Measurements from ENCODE around the gene URB1.
"Not testable (repeated sequence)": the region's sequence is repeated elsewhere in the genome, so short reads cannot be mapped to it uniquely, and the experiment has no call there.

Gene URB1

DNA sequence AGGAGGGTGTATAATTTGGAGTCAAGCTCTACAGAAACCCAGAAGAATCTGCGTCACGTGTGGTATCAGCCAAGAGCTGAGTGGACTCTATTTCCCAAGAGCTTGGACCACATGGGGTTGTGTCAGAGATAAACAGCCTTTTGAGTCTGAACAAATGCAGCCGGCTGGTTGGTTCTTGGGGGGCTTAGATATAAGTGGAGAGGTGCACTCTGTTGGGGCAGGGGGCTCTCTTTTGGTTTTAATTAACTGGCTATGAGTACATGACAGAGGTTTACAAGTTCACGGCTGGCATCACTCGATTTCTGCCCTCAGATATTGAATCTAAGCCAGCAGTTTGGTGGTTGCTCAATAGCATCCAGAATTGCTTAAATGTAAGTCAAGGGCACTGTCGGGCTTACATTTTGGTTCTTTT lies 94.7 kb downstream of the URB1 start:
- DNase-seq (ENCODE audit: low spot score) = no peak
- FAIRE-seq = no peak

DNA sequence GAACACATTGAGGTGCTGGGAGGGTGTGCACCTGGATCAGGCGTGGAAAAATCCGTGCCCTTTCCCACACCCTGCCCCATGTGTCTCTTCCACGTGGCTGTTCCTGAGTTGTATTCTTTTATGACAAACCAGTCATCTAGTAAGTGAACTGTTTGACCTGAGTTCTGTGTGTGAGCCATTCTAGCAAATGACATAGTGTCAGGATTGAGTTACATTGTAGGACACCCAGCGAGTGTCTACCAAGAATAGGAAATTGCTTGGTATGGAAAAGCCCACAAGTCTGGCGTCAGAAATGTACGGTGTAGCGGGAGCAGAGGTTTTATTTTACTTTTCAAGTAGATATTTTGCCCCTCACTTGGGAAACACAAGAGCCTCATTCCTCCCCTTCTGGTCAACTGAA lies 95.4 kb downstream of the URB1 start:
- no peak for FAIRE-seq
- no peak for DNase-seq (ENCODE audit: low spot score)

DNA sequence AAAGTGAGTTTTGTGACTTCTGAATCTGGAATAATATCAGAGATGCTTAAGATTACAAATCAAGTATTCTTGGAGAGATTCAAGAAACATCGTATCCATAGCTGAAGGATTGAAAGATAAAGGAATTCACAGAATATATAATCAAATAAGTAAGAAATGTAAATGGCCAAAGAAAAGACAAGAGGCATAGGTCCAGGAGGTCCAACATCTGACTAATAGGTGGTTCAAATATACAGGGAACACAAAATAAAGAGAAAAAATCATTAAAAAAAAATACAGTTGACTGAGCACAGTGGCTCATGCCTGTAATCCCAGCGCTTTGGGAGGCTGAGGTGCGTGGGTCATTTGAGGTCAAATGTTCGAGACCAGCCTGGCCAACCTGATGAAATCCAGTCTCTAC lies 107.3 kb downstream of the URB1 start:
- no peak for FAIRE-seq

DNA sequence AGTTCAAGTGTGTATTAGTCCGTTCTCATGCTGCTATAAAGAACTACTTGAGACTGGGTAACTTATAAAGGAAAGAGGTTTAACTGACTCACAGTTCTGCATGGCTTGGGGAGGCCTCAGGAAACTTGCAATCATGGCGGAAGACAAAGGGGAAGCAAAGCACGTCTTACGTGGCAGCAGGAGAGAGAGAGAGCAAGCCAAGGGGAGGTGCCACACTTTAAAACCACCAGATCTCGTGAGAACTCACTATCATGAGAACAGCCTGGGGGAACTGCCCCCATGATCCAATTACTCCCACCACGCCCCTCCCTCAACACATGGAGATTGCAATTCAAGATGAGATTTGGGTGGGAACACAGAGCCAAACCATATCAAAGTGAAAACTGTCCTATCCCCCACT lies 109.8 kb downstream of the URB1 start:
- peak; percentile 37 for FAIRE-seq

More for the DNA sequence above, 107.3 kb downstream of the URB1 start:
- DNase-seq (ENCODE audit: low spot score) = no peak

DNA sequence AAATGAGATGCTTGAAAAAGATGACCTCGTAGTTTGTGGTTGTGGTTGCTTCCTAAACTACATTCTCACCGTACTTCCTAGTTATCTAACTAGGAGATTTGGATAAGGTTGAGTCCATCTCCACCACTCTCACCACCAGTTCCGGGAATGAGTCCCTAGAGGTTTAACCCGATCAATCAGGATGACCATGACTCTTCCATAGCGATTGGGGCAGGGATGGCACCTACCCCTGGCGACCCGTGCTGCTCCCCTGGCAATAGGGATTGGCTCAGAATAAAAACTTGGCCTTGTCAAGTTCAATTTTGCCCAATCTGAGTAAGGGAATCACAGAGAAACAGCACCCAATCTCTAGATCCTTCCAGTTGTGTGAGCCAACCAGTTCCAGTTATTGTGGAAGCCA lies 111.3 kb downstream of the URB1 start:
- DNase-seq (ENCODE audit: low spot score) = no peak
- no peak for FAIRE-seq

More for the DNA sequence above, 109.8 kb downstream of the URB1 start:
- DNase-seq (ENCODE audit: low spot score) = no peak

DNA sequence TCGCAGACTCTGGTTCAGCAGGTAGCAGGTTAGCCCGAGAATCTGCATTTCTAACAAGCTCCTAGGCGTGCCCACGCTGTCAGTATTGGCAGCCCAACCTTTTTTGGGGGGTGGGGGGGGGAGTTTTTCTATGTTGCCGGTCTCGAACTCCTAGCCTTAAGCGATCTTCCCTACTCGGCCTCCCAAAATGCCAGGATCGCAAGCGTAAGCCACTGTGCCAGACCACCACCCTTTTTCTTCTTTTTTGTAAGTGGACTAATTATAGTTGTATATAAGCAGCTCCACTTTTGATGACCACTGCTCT lies 113.5 kb downstream of the URB1 start:
- no peak for DNase-seq (ENCODE audit: low spot score)
- no peak for FAIRE-seq

DNA sequence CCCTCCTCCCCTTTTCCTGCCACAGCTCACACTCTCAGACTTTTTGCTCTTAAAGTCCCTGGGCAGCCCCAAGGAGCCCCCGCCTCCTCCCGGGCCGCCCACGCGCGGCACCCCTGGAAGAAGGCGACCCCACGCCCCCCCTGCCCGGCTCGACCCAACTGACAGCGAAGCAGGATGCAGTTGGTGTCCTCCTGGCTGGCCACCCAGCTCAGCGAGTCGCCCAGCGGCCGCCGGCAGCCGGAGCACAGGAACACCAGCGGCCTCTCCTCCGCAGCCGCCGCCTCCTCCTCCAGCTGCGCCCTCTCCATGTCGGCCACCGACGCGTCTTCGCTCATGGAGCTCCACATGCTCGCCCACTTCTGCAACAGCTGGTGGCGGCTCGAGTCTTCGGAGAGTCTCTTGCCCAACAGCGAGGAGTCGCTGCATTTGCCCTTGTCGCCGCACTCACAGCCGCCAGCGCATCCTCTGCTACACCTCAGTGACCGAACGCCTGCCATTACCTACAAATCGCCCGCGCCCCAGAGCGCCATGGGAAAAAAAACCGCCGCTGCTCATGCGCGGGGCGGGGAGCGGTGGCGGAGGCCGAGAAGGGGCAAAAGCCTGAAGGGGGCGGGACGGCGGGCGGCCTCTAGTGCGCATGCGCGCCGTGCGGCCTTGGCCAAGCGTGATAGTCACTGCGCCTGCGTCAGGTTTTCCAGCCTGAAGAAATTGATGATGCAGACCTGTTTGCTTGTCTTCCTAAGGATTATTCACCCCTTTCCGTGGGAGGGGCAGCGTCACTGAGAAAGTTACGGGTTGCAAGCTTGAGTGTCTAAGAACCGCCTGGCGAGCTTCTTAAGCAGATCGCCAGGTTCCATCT lies 114.1 kb downstream of the URB1 start, which contains the start of gene MIS18A:
Gene MIS18A, minus strand, starts transcription at position 532 of the 859 bp plus-strand sequence. Its CDS starts 35 bp downstream, at position 497.
- peak; percentile 100 for DNase-seq (ENCODE audit: low spot score)
- peak; percentile 96 for FAIRE-seq

DNA sequence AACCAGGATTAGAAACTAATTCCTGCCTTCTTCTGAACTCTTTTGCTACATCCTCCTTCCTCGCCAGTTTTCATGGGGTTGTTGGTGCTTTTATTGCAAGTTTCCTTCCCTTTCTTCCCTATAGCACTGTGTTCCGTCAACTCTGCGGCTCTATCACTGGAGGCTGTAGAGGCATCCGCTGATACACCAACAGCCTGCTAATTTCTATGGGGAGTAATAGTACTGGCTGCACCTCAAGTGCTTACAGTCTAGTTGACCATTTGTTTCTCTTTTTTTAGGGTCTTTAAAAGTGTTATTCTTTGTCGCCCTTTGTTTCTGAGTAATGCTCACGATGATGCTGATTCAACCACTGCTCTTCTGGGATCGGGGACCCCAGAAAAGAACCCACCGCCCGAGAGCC lies 114.7 kb downstream of the URB1 start:
- no peak for DNase-seq (ENCODE audit: low spot score)
- no peak for FAIRE-seq

DNA sequence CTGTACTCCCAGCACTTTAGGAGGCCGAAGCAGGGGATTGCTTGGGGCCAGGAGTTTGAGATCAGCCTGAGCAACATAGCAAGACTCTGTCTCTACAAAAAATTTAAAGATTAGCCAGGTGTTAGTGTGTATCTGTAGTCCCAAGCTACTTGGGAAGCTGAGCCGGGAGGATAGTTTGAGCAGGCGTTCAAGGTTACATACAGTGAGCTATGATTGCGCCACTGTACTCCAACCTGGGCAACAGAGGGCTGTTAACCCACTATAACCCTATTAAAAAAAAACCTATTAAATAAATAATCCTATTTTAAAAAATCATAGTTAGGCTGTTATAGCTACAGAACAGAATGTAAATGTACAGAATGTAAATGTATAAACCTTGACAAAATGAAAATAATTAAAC lies 116.1 kb downstream of the URB1 start:
- no peak for DNase-seq (ENCODE audit: low spot score)
- FAIRE-seq = no peak

DNA sequence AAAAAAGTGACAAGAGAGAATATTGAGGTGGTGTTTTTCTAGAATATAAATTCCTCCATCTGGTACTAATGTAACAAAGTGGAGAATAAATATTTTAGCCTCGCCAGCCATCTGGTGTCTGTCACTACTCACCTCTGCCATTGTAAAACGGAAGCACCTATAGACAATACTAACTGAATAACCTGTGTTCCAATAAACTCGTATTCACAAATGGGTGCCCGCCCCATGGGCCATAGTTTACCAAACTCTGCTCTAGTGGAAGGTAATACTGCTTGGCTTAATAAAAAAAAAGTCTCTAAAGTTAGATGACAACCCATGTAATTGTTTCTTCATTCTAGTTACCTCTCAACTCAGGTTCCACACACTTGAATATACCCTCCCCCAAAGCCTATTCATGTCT lies 122.1 kb downstream of the URB1 start:
- no peak for FAIRE-seq
- no peak for DNase-seq (ENCODE audit: low spot score)

DNA sequence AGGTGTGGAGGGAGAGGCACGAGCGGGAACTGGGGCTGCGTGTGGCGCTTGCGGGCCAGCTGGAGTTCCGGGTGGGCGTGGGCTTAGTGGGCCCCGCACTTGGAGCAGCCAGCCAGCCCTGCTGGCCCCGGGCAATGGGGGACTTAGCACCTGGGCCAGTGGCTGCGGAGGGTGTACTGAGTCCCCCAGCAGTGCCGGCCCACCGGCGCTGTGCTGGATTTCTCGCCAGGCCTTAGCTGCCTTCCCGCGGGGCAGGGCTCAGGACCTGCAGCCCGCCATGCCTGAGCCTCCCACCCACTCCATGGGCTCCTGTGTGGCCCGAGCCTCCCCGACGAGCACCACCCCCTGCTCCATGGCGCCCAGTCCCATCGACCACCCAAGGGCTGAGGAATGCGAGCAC lies 127.5 kb downstream of the URB1 start:
- not testable (repeated sequence) for FAIRE-seq; DNase-seq (ENCODE audit: low spot score)

DNA sequence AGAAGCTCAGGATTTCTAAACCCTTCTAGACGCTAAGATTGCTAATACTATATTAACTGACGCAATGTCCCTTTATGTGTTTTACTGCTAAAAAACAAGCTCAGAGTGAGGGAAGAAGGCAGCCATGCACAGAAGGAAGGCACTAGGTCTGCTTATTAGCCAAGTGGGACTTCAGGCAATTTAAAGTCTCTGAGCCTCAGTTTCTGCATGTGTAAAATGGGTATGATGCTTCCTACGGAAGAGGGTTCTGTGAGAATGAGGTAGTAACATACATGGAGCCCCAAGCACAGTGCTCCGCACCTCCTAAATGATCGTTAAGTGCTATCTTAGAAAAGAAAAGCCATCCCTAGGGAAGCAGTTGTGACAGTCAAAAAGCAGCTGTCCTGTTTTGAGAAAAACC lies 130.9 kb downstream of the URB1 start:
- no peak for DNase-seq (ENCODE audit: low spot score)
- FAIRE-seq = no peak

Measured in urothelium cell line (cell line).